Hematopoietic multipotent progenitor cell treated with erythropoietin and hydrocortisone succinate and interleukin-3 and kit ligand, for 8 days (in vitro differentiated cells): Measurements from ENCODE around the gene MAD1L1.

Experiments used
- DNase-seq: peaks from one replicate; pipeline ENCODE4 v3.0.0-alpha.2; 2015

MAD1L1 gene

GRCh38 chr7:2112261-2113198 lies 120.2 kb downstream of the MAD1L1 start:
- DNase-seq, result no peak

- DNase-seq, result no peak
These were observed 121.2 kb downstream of the MAD1L1 start for GRCh38 chr7:2111568-2111967.

GRCh38 chr7:2110610-2111396 lies 121.9 kb downstream of the MAD1L1 start:
- no peak for DNase-seq

- peak; percentile 64 for DNase-seq
These were observed 122.7 kb downstream of the MAD1L1 start for GRCh38 chr7:2109936-2110609.

- DNase-seq, result no peak
These were observed 123.4 kb downstream of the MAD1L1 start for GRCh38 chr7:2109251-2109872.

GRCh38 chr7:2108501-2109250 lies 124.1 kb downstream of the MAD1L1 start:
- DNase-seq, result no peak

- DNase-seq, result no peak
These were observed 124.7 kb downstream of the MAD1L1 start for GRCh38 chr7:2108071-2108455.

GRCh38 chr7:2107386-2108070 lies 125.2 kb downstream of the MAD1L1 start:
- no peak for DNase-seq

- no peak for DNase-seq
These were observed 125.8 kb downstream of the MAD1L1 start for GRCh38 chr7:2106924-2107323.

- DNase-seq, result no peak
These were observed 126.3 kb downstream of the MAD1L1 start for GRCh38 chr7:2106440-2106839.

GRCh38 chr7:2105917-2106316 lies 126.8 kb downstream of the MAD1L1 start:
- DNase-seq, result peak; percentile 72

GRCh38 chr7:2105280-2105679 lies 127.5 kb downstream of the MAD1L1 start:
- DNase-seq, result no peak

GRCh38 chr7:2104716-2105115 lies 128.0 kb downstream of the MAD1L1 start:
- DNase-seq, result no peak

GRCh38 chr7:2104107-2104710 lies 128.5 kb downstream of the MAD1L1 start:
- peak; percentile 82 for DNase-seq

GRCh38 chr7:2103071-2103898 lies 129.5 kb downstream of the MAD1L1 start:
- no peak for DNase-seq

- DNase-seq, result no peak
These were observed 130.4 kb downstream of the MAD1L1 start for GRCh38 chr7:2102375-2102723.

- no peak for DNase-seq
These were observed 130.9 kb downstream of the MAD1L1 start for GRCh38 chr7:2101630-2102374.

- DNase-seq, result no peak
These were observed 132.2 kb downstream of the MAD1L1 start for GRCh38 chr7:2100278-2101208.
